GM19023 (cell line): ENCODE data around the gene FAIM2.

Experiments
- ATAC-seq: cut with Tn5 transposase; IDR thresholded peaks from one replicate; pipeline ENCODE4 v1.9.1; 2021; ENCODE audit warnings: mild to moderate bottlenecking, moderate library complexity; ENCODE audit not compliant: unreplicated experiment

FAIM2 gene

GRCh38 chr12:49921299-49921698 is 17.6 kb upstream of the FAIM2 start:
- ATAC-seq, result no peak

GRCh38 chr12:49920915-49921286 is 17.2 kb upstream of the FAIM2 start:
- no peak for ATAC-seq

DNA sequence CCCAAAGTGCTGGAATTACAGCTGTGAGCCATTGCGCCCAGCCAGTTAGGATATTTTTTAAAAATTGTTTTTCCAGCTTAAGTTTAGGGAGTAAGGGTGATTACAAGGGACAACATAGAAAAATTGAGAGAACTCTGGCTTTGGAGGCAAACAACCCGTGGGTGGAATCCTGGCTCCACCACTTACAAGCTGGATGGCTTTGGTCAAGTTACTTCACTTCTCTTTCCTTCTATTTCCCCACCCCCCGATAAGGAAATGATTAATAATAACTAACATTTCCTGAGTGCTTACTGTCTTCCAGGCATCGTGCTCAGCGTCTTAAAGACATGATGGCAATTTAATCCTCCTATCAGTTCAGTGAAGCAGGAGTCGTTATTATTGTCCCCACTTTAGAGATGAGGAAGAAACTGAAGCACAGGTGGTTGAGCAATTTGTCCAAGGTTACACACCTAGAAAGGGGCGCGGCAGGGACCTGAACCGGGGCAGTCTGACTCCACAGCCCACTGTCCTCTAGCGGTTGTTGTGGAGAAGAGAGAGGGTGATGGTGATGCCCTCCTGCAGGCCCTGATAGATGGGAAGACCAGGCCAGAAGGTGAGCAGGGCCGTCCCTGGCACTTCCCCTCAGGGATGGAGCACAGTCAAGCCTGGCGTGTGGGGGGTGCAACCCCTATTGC is 16.7 kb upstream of the FAIM2 start:
- ATAC-seq, result no peak

DNA sequence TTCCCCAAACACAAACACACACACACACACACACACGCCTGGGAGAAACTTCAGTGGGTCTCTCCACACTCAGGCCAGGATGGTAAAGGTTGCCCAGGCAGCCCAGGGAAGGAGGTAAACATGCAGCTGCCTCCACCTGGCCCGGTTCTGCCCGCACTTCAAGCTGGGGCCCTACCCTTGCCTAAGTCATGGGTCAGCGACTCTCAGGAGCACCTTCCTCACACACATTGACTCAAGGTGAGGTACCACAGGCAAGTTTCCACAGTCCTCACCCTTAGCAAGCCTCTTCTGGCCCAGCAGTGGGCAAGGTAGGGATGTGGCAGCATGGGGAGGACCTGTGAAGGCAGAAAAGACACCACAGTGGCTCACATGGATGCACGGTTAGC is 14.1 kb upstream of the FAIM2 start:
- ATAC-seq, result no peak

- no peak for ATAC-seq
Measured at GRCh38 chr12:49917166-49917787, 13.6 kb upstream of the FAIM2 start.

DNA sequence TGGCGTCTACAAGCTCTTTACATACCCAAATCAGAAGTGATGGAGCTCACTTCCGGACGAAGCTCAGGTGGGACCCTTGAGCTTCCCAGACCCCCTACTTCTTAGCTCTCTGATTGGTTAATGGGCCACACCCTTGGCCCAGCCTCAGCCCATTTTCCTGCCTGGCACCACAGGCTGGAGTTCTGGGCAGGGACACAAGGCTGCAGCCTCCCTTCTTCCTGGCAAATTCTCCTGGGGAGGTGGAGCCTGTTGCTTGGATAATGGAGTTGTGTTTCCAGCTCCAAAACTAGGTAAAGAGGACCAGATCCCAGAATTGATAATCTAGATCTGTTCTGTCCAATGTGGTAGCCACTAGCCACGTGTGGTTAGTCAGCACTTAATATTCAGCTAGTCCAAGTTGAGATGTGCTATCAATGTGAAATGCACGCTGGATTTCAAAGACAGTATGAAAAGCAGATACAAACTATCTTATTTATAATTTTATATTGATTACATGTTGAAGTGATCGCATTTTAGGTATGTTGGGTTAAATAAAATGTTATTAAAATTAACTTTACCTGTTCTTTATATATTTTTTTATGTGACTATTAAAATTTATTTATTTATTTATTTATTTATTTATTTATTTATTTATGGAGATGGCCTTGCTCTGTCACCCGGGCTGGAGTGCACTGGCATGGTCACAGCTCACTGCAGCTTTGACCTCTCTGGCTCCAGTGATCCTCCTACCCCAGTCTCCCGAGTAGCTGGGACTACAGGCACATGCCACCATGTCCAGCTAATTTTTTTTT is 12.6 kb upstream of the FAIM2 start:
- no peak for ATAC-seq

DNA sequence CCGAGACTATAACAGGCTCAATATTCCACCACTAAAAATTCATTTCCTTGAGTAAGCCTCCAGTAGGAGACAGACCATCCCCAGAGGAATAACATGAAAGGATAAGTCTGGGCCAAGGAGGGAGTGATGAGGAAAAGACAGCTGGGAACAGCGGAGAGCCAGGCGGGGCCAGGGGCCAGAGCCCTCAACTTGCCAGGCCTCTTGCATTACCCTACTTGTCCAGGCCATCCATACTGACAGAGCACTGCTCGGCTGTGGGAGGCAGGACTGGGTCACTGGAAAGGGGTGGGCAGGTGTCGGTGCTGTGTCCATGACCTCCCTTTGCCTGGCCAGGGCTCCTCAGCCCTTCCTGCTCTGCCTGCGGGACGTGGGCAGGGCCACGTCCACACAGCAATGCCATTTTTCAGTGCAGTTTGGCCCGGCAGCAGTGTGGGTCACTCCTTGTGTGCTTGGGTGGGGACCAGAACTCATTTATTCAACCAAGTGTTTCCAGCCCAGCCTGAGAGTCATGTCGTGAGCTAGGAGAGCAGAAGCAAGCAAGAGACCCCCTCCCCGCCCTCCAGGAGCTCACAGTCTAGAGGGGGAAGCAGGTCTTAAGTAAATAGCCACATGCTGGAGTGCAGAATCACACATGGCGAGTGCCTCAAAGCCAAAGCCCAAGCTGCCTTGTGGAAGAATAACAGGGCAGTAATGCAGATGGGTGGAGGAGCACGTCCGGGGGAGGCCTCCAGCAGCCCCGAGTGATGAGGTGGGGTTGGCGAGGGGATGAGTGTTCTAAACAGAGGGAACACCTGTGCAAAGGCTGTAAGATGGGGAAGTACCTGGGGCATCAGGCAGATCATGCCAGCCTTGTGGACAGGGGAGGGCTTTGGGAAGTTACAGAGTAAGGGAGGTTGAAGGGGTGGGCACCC is 8.9 kb upstream of the FAIM2 start:
- no peak for ATAC-seq

GRCh38 chr12:49911213-49911605 is 7.5 kb upstream of the FAIM2 start:
- ATAC-seq, result no peak

DNA sequence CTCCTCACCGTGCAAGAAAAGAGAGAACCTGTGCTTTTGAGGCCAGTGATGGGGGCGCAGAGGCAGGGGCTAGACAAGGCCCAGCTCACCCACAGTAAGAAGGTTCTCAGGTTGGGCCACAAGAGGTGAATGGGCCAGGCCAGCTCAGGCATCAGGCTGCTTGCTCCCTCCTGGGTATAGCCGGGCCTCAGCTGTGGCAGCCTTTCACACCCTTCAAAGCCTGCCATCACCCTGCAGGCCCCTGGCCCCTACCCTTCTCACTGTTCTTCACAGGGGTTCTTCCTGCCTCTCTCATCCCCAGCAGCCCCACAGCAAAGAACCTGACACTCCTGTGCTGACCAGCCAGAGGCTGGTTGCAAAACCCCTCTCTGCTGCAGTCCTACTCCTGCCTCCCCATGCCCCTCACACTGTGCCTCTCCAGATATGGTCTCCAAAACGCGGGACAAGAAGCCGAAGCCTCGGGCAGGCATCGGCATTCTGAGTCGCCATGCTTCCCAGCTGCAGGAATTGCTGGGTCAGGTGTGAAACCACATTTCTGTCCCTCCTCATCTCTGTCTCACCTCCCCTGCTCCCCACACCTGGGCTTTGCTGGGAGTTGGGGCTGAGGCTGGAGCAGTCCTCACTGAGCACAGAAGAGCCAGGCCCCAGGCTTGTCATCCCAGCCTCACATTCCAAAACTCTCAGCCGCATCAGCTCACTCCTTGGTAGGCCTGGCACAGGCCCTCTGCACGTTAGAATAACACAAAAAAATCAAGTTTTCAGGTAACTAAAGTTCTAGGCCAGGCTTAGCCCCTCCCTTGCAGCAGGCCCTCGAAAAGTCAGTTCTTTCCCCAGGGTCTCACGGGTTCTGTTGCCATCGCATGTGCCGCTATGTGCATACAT is 6.9 kb upstream of the FAIM2 start:
- no peak for ATAC-seq

GRCh38 chr12:49909826-49910225 is 6.1 kb upstream of the FAIM2 start:
- no peak for ATAC-seq

DNA sequence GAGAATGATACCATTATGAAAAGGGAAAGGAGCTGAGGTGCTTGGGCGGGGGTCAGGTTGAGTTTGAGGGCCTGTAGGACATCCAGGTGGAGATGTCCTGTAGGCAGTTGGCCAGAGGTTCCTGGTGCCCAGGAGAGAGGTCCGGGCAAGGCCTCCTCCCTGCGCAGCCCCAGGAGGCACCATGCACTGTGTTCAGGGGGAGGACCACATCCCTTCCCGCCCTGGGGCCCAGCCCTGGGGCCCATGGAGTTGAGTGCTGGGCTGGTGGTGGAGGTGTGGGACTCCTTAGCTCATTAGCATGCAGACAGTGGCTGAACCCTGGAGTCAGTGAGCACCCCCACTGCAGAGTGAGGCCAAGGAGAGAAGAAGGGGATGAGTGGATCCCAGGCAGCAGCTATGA is 5.7 kb upstream of the FAIM2 start:
- ATAC-seq, result no peak

DNA sequence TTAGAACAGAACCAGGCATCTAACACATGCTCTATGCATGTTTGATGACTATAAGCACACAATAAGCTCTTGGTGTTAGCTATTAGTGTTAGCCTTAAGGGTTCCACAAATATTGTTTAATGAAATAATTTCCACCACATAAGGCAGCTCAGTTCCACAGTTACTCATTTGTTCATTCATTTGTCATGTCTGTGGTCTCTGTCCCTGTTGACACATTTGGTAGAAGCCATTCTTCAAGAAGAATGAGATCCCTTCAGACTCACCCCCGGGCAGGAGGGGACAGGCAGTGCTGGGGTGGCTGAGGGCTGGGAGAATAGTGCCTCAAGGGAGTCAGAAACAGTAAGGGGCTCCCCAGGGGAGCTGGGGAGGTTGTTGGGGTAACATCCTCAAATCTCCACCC is 3.7 kb upstream of the FAIM2 start:
- no peak for ATAC-seq

GRCh38 chr12:49905718-49906314 is 2.1 kb upstream of the FAIM2 start:
- no peak for ATAC-seq

- ATAC-seq, result no peak
Measured at GRCh38 chr12:49904601-49905000, 901 bp upstream of the FAIM2 start.

GRCh38 chr12:49903351-49903699 is 375 bp downstream of the FAIM2 start:
- ATAC-seq, result no peak

- ATAC-seq, result no peak
Measured at GRCh38 chr12:49902399-49903350, 1.0 kb downstream of the FAIM2 start.

GRCh38 chr12:49901986-49902385 is 1.7 kb downstream of the FAIM2 start:
- no peak for ATAC-seq

DNA sequence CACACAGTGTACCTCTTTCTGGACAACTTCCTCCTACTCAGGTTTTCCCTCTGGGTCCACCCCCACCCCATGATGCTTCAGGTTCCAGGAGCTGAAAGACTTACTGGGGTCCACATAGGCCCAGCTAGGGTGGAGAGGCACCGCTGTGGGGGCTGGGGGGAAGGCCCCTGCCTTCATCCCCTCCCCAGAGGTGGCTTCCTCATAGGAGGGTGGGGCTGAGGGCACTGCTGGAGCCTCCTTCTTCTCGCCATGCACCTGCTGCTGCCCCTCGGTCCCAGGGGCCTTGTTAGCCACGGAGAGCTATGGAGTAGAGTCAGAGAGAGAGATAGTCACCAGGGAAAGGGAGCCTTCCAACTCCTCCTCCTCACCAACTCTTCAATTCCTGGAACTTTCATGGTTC is 2.7 kb downstream of the FAIM2 start:
- ATAC-seq, result no peak

- ATAC-seq, result no peak
Measured at GRCh38 chr12:49900371-49900770, 3.3 kb downstream of the FAIM2 start.
